ENCODE measurements around the gene CSMD2.

DNA sequence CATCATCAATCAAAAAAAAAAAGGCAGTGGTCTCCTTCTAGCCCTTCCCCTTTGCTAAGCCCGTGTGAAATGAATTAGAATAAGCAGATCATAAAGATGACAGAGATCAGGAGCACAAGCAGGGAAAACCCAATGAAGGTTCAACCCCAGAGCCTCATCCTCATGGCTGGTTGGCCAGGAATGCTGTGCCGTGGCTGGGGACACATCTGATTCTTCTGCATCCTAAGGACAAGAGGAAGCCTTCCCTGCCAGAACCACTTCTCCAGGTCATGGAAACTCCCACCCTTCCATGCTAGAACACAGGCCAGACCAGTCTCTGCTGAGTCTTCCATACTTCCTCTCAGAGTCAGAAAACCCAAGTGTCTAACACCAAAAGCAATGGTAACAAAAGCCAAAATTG is 81.1 kb downstream of the CSMD2 start:
- TF ChIP-seq TAF1 (IDR thresholded peaks at IDR 0.05; ENCODE audit: borderline replicate concordance, insufficient read depth, low read length) (no peak), POLR2AphosphoS5 (IDR thresholded peaks at IDR 0.05; ENCODE audit: low read depth, low read length) (no peak), FOXP2 (optimal IDR thresholded peaks at IDR 0.05; ENCODE audit: borderline replicate concordance, extremely low read depth, extremely low read length, insufficient read depth) (no peak)
- TF ChIP-seq, protein P1, sequence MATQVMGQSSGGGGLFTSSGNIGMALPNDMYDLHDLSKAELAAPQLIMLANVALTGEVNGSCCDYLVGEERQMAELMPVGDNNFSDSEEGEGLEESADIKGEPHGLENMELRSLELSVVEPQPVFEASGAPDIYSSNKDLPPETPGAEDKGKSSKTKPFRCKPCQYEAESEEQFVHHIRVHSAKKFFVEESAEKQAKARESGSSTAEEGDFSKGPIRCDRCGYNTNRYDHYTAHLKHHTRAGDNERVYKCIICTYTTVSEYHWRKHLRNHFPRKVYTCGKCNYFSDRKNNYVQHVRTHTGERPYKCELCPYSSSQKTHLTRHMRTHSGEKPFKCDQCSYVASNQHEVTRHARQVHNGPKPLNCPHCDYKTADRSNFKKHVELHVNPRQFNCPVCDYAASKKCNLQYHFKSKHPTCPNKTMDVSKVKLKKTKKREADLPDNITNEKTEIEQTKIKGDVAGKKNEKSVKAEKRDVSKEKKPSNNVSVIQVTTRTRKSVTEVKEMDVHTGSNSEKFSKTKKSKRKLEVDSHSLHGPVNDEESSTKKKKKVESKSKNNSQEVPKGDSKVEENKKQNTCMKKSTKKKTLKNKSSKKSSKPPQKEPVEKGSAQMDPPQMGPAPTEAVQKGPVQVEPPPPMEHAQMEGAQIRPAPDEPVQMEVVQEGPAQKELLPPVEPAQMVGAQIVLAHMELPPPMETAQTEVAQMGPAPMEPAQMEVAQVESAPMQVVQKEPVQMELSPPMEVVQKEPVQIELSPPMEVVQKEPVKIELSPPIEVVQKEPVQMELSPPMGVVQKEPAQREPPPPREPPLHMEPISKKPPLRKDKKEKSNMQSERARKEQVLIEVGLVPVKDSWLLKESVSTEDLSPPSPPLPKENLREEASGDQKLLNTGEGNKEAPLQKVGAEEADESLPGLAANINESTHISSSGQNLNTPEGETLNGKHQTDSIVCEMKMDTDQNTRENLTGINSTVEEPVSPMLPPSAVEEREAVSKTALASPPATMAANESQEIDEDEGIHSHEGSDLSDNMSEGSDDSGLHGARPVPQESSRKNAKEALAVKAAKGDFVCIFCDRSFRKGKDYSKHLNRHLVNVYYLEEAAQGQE (IDR thresholded peaks at IDR 0.05; ENCODE audit: insufficient read depth in 1 of 2, low read depth in 2 of 2, low read length in 2 of 2), result no peak

Measured in PFSK-1 (cell line).